Colonic mucosa (tissue), 4 donors: ENCODE data around the gene RUNDC3A. TPM values are rescaled to one million over a fixed set of nuclear protein-coding genes. Genes with fewer than 3 reads are reported as not detected.
A peak's percentile ranks its signal among the peaks of the same experiment; 100 is the strongest.
"Not testable (repeated sequence)": the region's sequence is repeated elsewhere in the genome, so short reads cannot be mapped to it uniquely, and the experiment has no call there.

Source experiments
- DNase-seq: peaks from one replicate; pipeline ENCODE4 v3.0.0-alpha.2; 2020
- H3K27ac ChIP-seq: fragments of 200-600 bp; one replicate; pipeline ENCODE4 v1.8.0; 2021
- H3K27me3 ChIP-seq: fragments of 200-600 bp; one replicate; pipeline ENCODE4 v1.8.0; 2021
- H3K36me3 ChIP-seq: fragments of 200-600 bp; one replicate; pipeline ENCODE4 v1.8.0; 2021
- H3K4me1 ChIP-seq: fragments of 200-600 bp; one replicate; pipeline ENCODE4 v1.8.0; 2021; ENCODE audit warnings: mild to moderate bottlenecking
- H3K4me3 ChIP-seq: fragments of 200-600 bp; one replicate; pipeline ENCODE4 v1.8.0; 2021
- H3K9ac ChIP-seq, 2 donors: one replicate each; pipeline ENCODE4 v1.7.0; 2013; ENCODE audit warnings: control low read depth in 2 of 2, low read depth in 2 of 2, low read length in 2 of 2
- H3K9me3 ChIP-seq: fragments of 200-600 bp; one replicate; pipeline ENCODE4 v1.8.0; 2021
- intact Hi-C: fragments of 100-400 bp; cut with DNase I; formaldehyde crosslinking; loops from one replicate; pipeline ENCODE4 v1.14.1; 2022
- total RNA-seq, 2 donors: library from RNA; stranded (reverse); fragmentation: NEBNext Ultra II Directional in 1 of 2; extraction: Animal tissue kit (Norgen Biotek cat#: 25700) in 1 of 2; gene quantifications; one replicate each; pipeline ENCODE4 v1.2.1, GENCODE V29; 2021
- TF ChIP-seq, protein P1 (sequence below): fragments of 200-600 bp; IDR thresholded peaks from one replicate; pipeline ENCODE4 v1.8.0; 2022; ENCODE audit warnings: antibody characterized with exemption, mild to moderate bottlenecking
- donor health status: healthy.
- donor health status: DM: no; HTN: no; CAD: no.
- donor health status: DM: no; HTN: no; CAD: no.

Gene RUNDC3A
- total RNA-seq, 2 donors from 2014 or later: 0.52 to 1.4 TPM

DNA sequence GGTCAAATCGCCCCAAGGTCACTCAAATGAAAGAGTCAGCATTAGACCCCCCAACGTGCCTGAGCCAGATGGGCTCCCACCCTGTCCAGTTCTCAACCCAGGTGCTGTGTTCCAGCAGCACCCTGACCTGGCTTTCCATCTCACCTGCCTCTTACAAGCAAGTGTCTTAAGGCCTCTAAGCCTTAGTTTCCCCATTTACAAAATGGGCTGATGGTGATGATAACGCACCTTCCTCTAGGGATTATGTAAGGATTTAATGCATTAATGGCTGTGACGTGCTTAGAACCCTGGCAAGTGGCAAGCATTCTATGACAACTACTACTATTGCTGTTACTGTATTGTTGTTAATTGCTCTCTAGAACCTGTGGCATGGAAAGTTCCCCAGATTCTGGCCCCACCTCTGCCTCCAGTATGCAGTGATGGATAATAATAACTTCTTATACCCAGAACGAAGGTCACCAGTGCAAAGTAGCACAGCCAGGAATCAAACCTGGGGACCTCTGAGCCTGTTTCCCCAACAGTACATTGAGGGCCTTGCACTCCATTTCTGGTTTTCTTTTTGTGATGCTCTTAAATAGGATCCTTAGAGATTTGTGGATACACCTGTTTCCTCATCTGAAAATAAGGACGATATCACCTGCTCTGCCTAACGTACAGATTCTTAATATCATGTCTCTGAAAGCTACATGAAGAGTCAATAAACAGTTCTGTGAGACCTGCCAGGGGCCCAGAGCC lies 19.5 kb downstream of the RUNDC3A start:
- DNase-seq: no peak
- Histone ChIP-seq H3K4me1 (peaks cover 5% of the 10 kb centered on the region), H3K36me3 (no peaks in the 10 kb centered on the region), H3K9ac (no peak overlapping the region), H3K4me3 (no peak overlapping the region), H3K27me3 (no peaks in the 10 kb centered on the region), H3K27ac (no peak overlapping the region), H3K9me3 (no peaks in the 10 kb centered on the region)
- intact Hi-C loops: no loop called here
- TF ChIP-seq, protein P1, sequence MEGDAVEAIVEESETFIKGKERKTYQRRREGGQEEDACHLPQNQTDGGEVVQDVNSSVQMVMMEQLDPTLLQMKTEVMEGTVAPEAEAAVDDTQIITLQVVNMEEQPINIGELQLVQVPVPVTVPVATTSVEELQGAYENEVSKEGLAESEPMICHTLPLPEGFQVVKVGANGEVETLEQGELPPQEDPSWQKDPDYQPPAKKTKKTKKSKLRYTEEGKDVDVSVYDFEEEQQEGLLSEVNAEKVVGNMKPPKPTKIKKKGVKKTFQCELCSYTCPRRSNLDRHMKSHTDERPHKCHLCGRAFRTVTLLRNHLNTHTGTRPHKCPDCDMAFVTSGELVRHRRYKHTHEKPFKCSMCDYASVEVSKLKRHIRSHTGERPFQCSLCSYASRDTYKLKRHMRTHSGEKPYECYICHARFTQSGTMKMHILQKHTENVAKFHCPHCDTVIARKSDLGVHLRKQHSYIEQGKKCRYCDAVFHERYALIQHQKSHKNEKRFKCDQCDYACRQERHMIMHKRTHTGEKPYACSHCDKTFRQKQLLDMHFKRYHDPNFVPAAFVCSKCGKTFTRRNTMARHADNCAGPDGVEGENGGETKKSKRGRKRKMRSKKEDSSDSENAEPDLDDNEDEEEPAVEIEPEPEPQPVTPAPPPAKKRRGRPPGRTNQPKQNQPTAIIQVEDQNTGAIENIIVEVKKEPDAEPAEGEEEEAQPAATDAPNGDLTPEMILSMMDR: no peak

DNA sequence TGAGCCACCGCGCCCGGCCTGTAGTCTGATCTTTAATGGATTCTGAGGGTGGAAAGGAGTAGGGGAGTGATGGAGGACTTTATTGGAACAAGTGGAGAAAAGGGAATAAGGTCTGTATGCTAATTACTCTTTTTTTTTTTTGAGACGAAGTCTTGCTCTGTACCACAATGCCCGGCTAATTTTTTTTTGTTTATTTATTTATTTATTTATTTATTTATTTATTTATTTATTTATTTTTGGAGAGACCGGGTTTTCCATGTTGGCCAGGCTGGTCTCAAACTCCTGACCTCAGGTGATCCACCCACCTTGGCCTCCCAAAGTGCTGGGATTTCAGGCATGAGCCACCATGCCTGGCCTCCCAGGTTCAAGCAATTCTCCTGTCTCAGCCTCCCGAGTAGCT lies 21.1 kb downstream of the RUNDC3A start:
- H3K4me3 ChIP-seq, H3K36me3 ChIP-seq, H3K9ac ChIP-seq, H3K27me3 ChIP-seq, H3K27ac ChIP-seq, H3K4me1 ChIP-seq, H3K9me3 ChIP-seq, DNase-seq, intact Hi-C loops: not testable (repeated sequence)

DNA sequence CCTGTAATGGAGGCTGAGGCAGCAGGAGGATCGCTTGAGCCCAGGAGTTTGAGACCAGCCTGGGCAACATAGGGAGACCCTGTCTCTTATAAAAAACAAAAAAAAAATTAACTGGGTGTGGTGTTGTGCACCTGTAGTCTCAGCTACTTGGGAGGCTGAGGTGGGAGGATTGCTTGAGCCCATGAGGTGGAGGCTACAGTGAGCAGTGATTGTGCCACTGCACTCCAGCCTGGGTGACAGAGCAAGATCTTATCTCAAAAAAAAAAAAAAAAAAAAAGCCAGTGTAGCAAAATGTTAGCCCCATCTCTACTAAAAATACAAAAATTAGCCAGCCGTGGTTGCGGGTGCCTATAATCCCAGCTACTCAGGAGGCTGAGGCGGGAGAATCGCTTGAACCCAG lies 21.9 kb downstream of the RUNDC3A start:
- DNase-seq, intact Hi-C loops: not testable (repeated sequence)

DNA sequence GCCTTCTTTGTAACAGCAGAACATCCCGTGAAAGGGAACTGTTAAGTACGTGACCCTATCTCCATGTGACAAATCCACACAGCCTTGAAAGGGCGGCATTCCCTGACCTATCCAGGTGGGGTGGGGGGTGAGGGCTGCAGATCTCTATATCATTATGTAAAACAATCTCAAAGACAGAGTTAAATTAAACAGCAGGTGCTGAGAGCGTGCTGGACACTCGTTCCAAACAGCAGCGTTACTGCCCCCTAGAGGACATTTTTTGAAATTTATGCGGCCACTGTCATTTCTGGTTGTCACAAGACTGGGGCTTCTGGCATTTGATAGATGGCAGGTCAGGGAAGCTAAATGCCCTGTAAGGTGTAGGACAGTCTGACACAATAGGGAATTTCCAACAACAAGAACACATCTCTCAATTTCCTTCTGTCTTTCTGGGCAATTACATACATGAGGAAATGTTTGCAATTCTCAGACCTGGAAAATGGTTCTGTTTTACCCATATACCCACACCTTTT lies 22.9 kb downstream of the RUNDC3A start:
- intact Hi-C loops: no loop called here
- peak; percentile 87 for DNase-seq
- Histone ChIP-seq H3K27me3 (no peaks in the 10 kb centered on the region), H3K9ac (no peak overlapping the region), H3K36me3 (no peaks in the 10 kb centered on the region), H3K4me1 (no peaks in the 10 kb centered on the region), H3K4me3 (no peak overlapping the region), H3K9me3 (no peaks in the 10 kb centered on the region), H3K27ac (no peak overlapping the region)
- TF ChIP-seq, protein P1: peak; percentile 77

More for the DNA sequence above, 21.9 kb downstream of the RUNDC3A start:
- H3K4me3 ChIP-seq, H3K27me3 ChIP-seq, H3K36me3 ChIP-seq, H3K9ac ChIP-seq, H3K27ac ChIP-seq, H3K4me1 ChIP-seq, H3K9me3 ChIP-seq: not testable (repeated sequence)

DNA sequence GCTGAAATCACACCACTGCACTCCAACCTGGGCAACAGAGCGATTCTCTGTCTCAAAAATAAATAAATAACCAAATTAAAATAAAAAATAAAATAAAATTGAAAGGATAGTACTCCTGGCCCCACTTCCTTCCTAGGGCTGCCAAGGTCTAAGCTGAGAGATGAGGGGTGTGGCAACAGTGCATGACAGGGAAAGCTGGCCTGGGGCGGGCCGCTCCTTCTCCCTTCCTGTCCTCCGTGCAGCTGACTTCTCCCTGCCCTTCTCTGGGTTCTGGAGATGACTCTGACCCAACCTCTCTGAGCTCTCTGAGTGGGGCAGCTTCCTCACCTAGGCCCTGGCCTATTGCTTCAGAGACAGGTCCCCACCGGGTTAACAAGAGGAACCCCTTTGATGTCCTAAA lies 25.0 kb downstream of the RUNDC3A start:
- H3K27ac ChIP-seq: no peak overlapping the region
- DNase-seq: no peak
- intact Hi-C loops: no loop called here

DNA sequence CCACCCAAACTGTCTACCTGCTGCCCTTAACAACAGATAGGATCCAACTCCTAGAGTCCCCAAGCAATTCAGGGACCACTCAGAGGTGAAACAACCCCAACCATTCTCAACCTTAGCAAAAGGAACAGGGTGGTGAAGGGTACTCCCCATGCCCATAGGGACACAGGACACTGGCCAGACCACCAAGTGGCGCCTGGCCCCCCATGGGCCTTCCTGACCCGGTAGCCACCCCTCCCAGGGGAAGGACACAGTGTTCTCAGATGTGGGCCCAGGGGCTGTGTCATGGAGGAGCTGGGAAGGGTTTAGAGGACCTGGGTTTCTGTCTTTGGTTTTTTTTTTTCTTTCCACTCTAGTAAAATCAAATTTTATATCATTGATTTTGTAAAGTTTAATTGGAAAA lies 25.9 kb downstream of the RUNDC3A start:
- H3K36me3 ChIP-seq: no peaks in the 10 kb centered on the region
- no peak overlapping the region for H3K9ac ChIP-seq
- no peak overlapping the region for H3K4me3 ChIP-seq
- H3K27ac ChIP-seq: no peak overlapping the region
- no peaks in the 10 kb centered on the region for H3K27me3 ChIP-seq
- no peaks in the 10 kb centered on the region for H3K9me3 ChIP-seq
- intact Hi-C loops: no loop called here
- TF ChIP-seq, protein P1: no peak
- H3K4me1 ChIP-seq: no peaks in the 10 kb centered on the region
- no peak for DNase-seq

More for the DNA sequence above, 25.0 kb downstream of the RUNDC3A start:
- Histone ChIP-seq H3K4me3 (no peak overlapping the region), H3K9ac (no peak overlapping the region), H3K4me1 (no peaks in the 10 kb centered on the region), H3K27me3 (no peaks in the 10 kb centered on the region), H3K36me3 (no peaks in the 10 kb centered on the region), H3K9me3 (no peaks in the 10 kb centered on the region)
- TF ChIP-seq, protein P1: no peak
